Activated naive CD4-positive, alpha-beta T cell (primary cell): ENCODE data around the gene RXRB.

ENCODE experiments used
- DNase-seq, 4 experiments: peaks; one replicate each; lab custom pipeline; 2025; lab: John Stamatoyannopoulos, UW

RXRB gene

GRCh38 chr6:33176906-33177305 lies 23.6 kb downstream of the RXRB start:
- DNase-seq = no peak

- no peak for DNase-seq
Observed at GRCh38 chr6:33175436-33176069, 24.9 kb downstream of the RXRB start.

- DNase-seq = no peak
Observed at GRCh38 chr6:33174784-33175183, 25.7 kb downstream of the RXRB start.

- no peak for DNase-seq
Observed at GRCh38 chr6:33173535-33174180, 26.8 kb downstream of the RXRB start.

GRCh38 chr6:33172688-33173534 lies 27.6 kb downstream of the RXRB start:
- DNase-seq = no peak

- no peak for DNase-seq
Observed at GRCh38 chr6:33171880-33172687, 28.4 kb downstream of the RXRB start.

- DNase-seq = no peak
Observed at GRCh38 chr6:33171016-33171879, 29.2 kb downstream of the RXRB start.

- DNase-seq = no peak
Observed at GRCh38 chr6:33170176-33171015, 30.1 kb downstream of the RXRB start.

GRCh38 chr6:33169291-33170175 lies 30.9 kb downstream of the RXRB start:
- DNase-seq = no peak

GRCh38 chr6:33168639-33169038 lies 31.8 kb downstream of the RXRB start:
- DNase-seq = no peak

- DNase-seq = no peak
Observed at GRCh38 chr6:33168284-33168601, 32.2 kb downstream of the RXRB start.

GRCh38 chr6:33167374-33168283 lies 32.8 kb downstream of the RXRB start:
- DNase-seq = no peak

- no peak for DNase-seq
Observed at GRCh38 chr6:33166811-33167210, 33.7 kb downstream of the RXRB start.

GRCh38 chr6:33166363-33166762 lies 34.1 kb downstream of the RXRB start:
- no peak for DNase-seq

GRCh38 chr6:33165581-33166258 lies 34.7 kb downstream of the RXRB start:
- DNase-seq = no peak

GRCh38 chr6:33164665-33165373 lies 35.6 kb downstream of the RXRB start:
- no peak for DNase-seq

- DNase-seq = no peak
Observed at GRCh38 chr6:33164176-33164575, 36.3 kb downstream of the RXRB start.
